Measurements from ENCODE around the gene CA10.
A peak's percentile ranks its signal among the peaks of the same experiment; 100 is the strongest.

CA10 gene

DNA sequence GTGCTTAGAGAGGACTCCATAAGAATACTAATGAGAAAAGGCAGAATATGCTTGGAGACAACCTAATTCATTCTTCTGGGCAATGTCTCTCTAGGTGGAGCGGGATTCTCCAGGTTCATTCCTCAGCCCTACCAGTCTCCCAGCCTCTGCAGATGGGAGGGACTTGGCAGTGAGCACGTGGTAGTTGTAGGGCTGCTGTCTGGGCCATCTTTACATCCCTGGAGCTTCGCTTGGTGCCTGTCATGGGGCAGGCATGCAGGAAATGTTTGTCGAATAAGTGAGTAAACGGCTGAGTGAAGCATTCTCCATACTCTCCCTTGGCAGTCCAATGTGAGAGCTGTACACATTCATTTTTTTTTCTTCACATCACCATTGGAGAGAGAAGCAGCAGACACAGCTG lies 510.7 kb downstream of the CA10 start:
- Histone ChIP-seq H3K4me1 (peaks cover 0 to 21% (median 19%) of the 10 kb centered on the region in 10 experiments; a peak in 18 of 20 replicates), H3K36me3 (no peaks in the 10 kb centered on the region), H4K20me1 (no peaks in the 10 kb centered on the region), H3K27me3 (no peaks in the 10 kb centered on the region), H3K9me3 (replicated peaks in 1 of 11) (no peaks in the 10 kb centered on the region), H3K4me3 (no peak overlapping the region), H3K9ac (no peak overlapping the region), H3K27ac (no peak overlapping the region), H3K4me2 (no peak overlapping the region)
- TF ChIP-seq Cebpa-rat (IDR thresholded peaks at IDR 0.05), result no peak

DNA sequence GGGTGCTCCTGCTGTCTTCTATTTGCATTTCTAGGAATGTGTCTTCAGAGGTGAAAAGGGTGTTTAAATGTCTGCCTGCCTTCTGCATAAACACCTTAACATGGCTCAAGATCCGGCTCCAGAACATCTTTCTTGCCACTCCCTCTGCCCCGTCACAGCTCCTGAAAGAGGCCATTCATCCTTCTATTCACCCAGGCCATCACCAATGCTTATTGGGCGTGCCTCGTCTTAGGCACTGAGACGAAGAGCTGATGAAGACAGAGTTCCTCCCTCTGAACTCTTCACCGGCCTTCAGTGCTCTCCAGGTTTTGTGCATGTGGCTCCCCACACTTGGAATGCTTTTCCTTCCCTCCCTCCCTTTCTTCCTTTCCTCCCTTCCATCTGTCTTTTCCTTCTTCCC lies 511.4 kb downstream of the CA10 start:
- TF ChIP-seq Cebpa-rat (IDR thresholded peaks at IDR 0.05), result no peak
- Histone ChIP-seq H3K9ac (no peak overlapping the region), H4K20me1 (no peaks in the 10 kb centered on the region), H3K9me3 (replicated peaks in 1 of 11) (no peaks in the 10 kb centered on the region), H3K4me1 (peaks cover 0 to 21% (median 19%) of the 10 kb centered on the region in 10 experiments; a peak in 18 of 20 replicates), H3K4me3 (no peak overlapping the region), H3K36me3 (no peaks in the 10 kb centered on the region), H3K27me3 (no peaks in the 10 kb centered on the region), H3K4me2 (no peak overlapping the region), H3K27ac (no peak overlapping the region)

DNA sequence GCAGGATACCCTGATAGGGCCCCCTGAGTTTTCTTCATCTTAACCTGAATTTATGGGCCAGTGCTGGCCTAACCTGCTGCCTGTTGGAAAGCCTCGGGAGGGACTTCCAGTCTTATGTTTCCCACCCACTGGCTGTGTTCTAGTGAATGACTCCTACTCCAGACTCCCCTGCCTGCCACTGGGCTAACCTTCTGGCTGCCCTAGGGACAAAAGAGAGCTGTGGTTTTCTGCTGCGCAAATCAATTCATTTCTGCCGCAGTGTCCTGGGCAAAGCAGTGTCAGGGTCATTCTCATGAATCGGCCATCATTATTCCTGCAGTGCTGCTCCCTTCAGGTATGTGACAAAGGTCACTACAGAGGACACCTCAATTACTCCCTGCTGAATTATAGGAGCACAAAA lies 512.0 kb downstream of the CA10 start:
- no peak overlapping the region for H3K9ac ChIP-seq
- H3K27me3 ChIP-seq, result no peaks in the 10 kb centered on the region
- no peak for TF ChIP-seq Cebpa-rat (IDR thresholded peaks at IDR 0.05)
- H4K20me1 ChIP-seq, result no peaks in the 10 kb centered on the region
- H3K9me3 ChIP-seq (replicated peaks in 1 of 11), result no peaks in the 10 kb centered on the region
- peaks cover 0 to 21% (median 19%) of the 10 kb centered on the region in 10 experiments; a peak in 18 of 20 replicates for H3K4me1 ChIP-seq
- H3K4me3 ChIP-seq, result no peak overlapping the region
- H3K27ac ChIP-seq, result no peak overlapping the region
- H3K36me3 ChIP-seq, result no peaks in the 10 kb centered on the region
- no peak overlapping the region for H3K4me2 ChIP-seq

DNA sequence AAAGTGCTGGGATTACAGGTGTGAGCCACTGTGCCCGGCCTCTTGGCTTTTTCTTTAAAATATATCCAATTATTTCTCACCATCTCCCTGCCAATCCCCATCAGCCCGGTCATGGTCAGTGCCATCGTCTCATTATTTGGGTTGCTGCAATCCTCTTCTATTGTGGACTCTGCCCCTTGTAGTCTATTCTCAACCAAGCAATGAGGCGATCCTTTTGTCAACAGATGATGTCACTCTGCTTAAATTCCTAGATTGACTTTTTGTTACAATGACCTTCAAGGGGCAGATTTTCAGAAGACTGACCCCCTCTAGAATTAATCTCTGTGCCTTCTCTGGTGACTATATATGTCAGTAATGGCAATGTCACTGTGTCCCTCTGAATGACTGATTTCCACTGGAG lies 513.5 kb downstream of the CA10 start:
- TF ChIP-seq Cebpa-rat (IDR thresholded peaks at IDR 0.05), result no peak
- Histone ChIP-seq H3K4me2 (no peak overlapping the region), H3K27ac (no peak overlapping the region), H3K9ac (no peak overlapping the region), H3K27me3 (no peaks in the 10 kb centered on the region), H3K9me3 (replicated peaks in 1 of 11) (no peaks in the 10 kb centered on the region), H3K4me1 (peaks cover 0 to 9% (median 7%) of the 10 kb centered on the region in 10 experiments; a peak in 16 of 20 replicates), H4K20me1 (no peaks in the 10 kb centered on the region), H3K4me3 (no peak overlapping the region), H3K36me3 (no peaks in the 10 kb centered on the region)

DNA sequence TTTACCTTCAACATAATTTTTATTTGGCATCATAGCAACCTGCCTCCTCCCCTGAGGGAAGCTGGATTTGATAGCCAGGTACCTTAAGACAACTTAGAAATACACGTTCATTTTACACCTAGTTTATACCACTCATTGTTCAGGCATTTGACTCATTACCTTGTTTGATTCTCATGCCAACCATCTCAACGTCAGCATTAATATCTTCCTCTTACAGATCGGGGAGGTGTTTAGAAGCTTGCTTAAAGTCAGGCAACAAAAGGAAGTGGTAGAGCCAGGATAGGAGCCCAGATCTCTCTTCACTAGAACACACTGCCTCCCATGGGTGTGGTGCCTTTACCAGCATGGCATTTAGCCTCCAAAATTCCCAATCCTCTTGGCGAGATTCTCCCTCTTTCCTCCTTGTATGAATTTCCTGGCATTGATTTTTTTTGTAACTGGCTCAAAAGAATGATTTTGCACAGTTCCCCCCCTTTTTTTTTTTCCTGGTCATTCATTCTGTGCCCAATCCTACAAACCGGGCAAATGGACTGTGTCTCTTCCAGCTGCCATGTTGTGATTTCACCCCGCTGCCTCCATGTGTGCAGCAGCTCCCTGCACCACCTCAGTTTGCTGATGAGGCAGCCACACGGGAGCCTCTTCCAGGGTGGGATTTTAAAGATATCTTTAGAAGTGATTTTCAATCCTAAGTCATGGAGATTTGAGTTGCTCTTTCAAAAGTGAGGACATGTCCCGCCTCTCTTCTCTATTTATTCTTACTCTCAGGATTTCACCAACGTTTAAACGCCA lies 514.6 kb downstream of the CA10 start:
- Histone ChIP-seq H3K36me3 (no peaks in the 10 kb centered on the region), H3K4me3 (no peak overlapping the region), H3K4me2 (no peak overlapping the region), H3K9me3 (replicated peaks in 1 of 11) (no peaks in the 10 kb centered on the region), H4K20me1 (no peaks in the 10 kb centered on the region), H3K27ac (no peak overlapping the region), H3K27me3 (no peaks in the 10 kb centered on the region), H3K9ac (no peak overlapping the region), H3K4me1 (no peaks in the 10 kb centered on the region)
- no peak for TF ChIP-seq Cebpa-rat (IDR thresholded peaks at IDR 0.05)

DNA sequence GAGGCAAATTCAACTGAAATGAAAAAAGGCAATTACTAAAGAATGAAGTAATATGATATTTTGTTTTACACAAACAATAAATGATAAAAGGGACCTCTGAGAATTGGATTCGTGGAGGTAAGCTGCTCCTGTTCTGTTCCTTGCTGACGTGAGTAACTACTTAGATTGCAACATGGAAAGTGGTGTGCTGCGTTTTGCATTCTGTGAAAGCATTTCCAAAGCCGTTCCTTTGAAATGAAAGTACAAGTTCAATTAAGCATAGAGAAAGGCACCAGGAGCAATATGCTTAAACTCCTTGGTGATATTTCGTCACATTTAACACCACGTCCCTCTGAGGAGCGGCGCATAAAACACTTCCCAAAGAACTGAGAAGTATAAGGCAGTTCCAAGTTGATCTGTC lies 516.5 kb downstream of the CA10 start:
- no peak overlapping the region for H3K4me3 ChIP-seq
- H3K4me1 ChIP-seq, result no peaks in the 10 kb centered on the region
- no peaks in the 10 kb centered on the region for H3K36me3 ChIP-seq
- H3K9me3 ChIP-seq (replicated peaks in 1 of 11), result no peaks in the 10 kb centered on the region
- H4K20me1 ChIP-seq, result no peaks in the 10 kb centered on the region
- H3K27ac ChIP-seq, result no peak overlapping the region
- H3K9ac ChIP-seq, result no peak overlapping the region
- H3K27me3 ChIP-seq, result no peaks in the 10 kb centered on the region
- TF ChIP-seq Cebpa-rat (IDR thresholded peaks at IDR 0.05), result 0 out of 22 replicates have a peak, but pooled peaks of 2 of the 11 experiments have one; percentile 13 to 35
- H3K4me2 ChIP-seq, result no peak overlapping the region

DNA sequence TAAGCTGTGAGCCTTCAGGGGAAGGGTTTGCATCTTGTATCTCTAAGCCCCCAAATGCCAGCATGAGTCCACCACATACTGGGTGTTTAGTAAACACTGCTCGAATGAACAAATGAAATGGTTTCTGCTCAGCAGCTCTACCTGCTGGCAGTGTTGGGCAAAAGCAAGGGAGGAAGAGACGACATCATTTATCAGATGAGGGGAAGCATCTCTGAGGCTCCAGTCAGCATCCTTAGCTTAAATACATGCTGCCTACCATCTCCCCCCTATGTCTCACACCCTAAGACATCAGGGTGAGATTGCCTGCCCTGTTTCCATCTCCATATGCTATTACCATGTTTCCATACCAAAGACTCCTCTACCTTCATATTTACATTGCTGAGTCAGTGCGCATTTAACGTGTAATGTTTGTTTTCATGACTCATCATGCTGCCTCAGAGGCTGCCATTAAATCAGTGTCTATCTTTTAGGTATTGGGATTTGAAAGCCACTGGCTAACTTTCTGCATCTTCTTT lies 518.3 kb downstream of the CA10 start:
- Histone ChIP-seq H3K27ac (no peak overlapping the region), H4K20me1 (no peaks in the 10 kb centered on the region), H3K4me2 (no peak overlapping the region), H3K27me3 (no peaks in the 10 kb centered on the region), H3K4me3 (no peak overlapping the region), H3K4me1 (no peaks in the 10 kb centered on the region), H3K9me3 (replicated peaks in 1 of 11) (no peaks in the 10 kb centered on the region), H3K36me3 (no peaks in the 10 kb centered on the region), H3K9ac (no peak overlapping the region)
- no peak for TF ChIP-seq Cebpa-rat (IDR thresholded peaks at IDR 0.05)

DNA sequence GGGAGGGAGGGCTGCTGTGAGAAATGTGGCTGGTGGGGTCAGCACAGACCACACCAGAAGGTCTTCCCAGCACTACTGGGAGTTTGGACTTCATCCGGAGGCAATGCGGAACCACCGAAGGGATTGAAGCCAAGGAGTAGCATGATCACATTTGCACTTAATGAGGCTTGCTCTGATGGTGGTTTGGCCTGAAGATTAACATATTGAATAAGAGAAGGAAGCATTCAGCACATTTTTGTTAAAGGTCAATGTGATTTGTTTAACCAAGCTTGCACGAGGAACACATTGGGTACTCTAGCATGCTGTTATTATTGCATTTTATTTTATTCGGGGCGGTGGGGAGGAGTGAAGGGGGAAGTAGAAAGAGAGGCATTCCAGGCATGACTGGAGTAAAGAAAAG lies 519.5 kb downstream of the CA10 start:
- TF ChIP-seq Cebpa-rat (IDR thresholded peaks at IDR 0.05), result no peak
- Histone ChIP-seq H3K4me1 (no peaks in the 10 kb centered on the region), H3K4me3 (no peak overlapping the region), H3K4me2 (no peak overlapping the region), H3K27me3 (no peaks in the 10 kb centered on the region), H3K9me3 (replicated peaks in 1 of 11) (no peaks in the 10 kb centered on the region), H4K20me1 (no peaks in the 10 kb centered on the region), H3K9ac (no peak overlapping the region), H3K27ac (no peak overlapping the region), H3K36me3 (no peaks in the 10 kb centered on the region)

DNA sequence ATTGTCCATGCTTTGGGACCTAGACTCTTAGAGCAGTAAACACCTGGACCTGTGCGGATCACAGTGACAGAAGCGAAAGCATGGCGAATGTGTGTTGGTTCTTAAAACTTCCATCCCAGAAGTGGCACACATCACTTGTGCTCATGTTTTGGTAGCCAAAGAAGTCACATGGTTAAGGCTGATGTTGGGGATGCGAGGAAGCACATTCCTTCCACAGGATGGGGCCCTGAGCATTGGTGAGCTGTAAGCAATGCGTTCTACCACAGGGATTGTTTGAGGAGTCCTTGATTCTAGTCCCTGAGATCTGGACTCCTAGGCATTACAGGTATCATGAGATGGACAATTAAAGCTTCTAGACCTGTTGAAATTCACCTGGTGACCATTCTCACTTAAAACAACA lies 522.2 kb downstream of the CA10 start:
- no peaks in the 10 kb centered on the region for H3K4me1 ChIP-seq
- no peaks in the 10 kb centered on the region for H3K36me3 ChIP-seq
- no peak overlapping the region for H3K4me3 ChIP-seq
- H3K4me2 ChIP-seq, result no peak overlapping the region
- no peaks in the 10 kb centered on the region for H4K20me1 ChIP-seq
- H3K9me3 ChIP-seq (replicated peaks in 1 of 11), result peaks cover 0 to 6% (median 0%) of the 10 kb centered on the region in 11 experiments; a peak in 3 of 22 replicates
- TF ChIP-seq Cebpa-rat (IDR thresholded peaks at IDR 0.05), result no peak
- H3K27me3 ChIP-seq, result no peaks in the 10 kb centered on the region
- H3K27ac ChIP-seq, result no peak overlapping the region
- no peak overlapping the region for H3K9ac ChIP-seq

DNA sequence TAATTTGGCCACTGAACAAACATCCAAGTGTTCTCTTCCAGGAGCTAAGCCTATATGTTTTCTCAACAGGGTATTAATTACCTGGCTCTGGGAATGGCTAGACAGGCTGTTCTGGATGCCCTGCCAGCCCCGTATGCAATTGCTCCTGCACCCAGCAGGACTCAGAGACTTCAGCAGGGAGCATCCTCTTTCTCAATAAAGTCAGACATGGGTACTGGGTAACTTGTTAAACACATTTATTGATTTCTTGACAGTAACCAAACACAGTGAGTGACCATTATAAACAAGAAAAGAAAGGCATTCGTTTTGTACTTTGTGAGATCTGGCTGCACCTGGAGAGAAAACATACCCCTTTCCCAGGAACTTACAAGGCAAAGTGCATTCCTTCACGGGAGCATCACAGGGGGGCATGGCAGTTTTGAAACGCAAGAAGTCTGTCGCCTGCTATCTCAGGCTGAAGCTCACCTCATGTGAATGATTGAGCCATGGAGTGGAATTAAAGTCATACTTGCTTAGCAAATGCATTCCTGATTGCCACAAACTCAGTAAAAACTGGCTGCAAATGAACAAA lies 528.3 kb downstream of the CA10 start:
- peaks cover 0 to 16% (median 0%) of the 10 kb centered on the region in 11 experiments; a peak in 4 of 22 replicates for H3K9me3 ChIP-seq (replicated peaks in 1 of 11)
- H3K36me3 ChIP-seq, result no peaks in the 10 kb centered on the region
- no peak overlapping the region for H3K27ac ChIP-seq
- H3K4me3 ChIP-seq, result no peak overlapping the region
- no peak for TF ChIP-seq Cebpa-rat (IDR thresholded peaks at IDR 0.05)
- no peak overlapping the region for H3K4me2 ChIP-seq
- H3K4me1 ChIP-seq, result no peaks in the 10 kb centered on the region
- H4K20me1 ChIP-seq, result no peaks in the 10 kb centered on the region
- no peaks in the 10 kb centered on the region for H3K27me3 ChIP-seq
- H3K9ac ChIP-seq, result no peak overlapping the region
